ENCODE measurements around the gene UBE2H. TPM values are rescaled to one million over a fixed set of nuclear protein-coding genes. Genes with fewer than 3 reads are reported as not detected.
"Not testable (repeated sequence)": the region's sequence is repeated elsewhere in the genome, so short reads cannot be mapped to it uniquely, and the experiment has no call there.

The UBE2H gene
- total RNA-seq, 6 experiments from 2014 or later = 89.7 to 108 (median 105) TPM

- no peaks in the 10 kb centered on the region for H3K36me3 Mint-ChIP-seq (ENCODE audit: low read depth)
- no peak overlapping the region for H3K4me3 Mint-ChIP-seq
- no peak overlapping the region for H3K27ac Mint-ChIP-seq
- peaks cover 18% of the 10 kb centered on the region for H3K27me3 Mint-ChIP-seq (ENCODE audit: insufficient read depth)
- no peaks in the 10 kb centered on the region for H3K4me1 Mint-ChIP-seq (ENCODE audit: low read depth)
- H3K9me3 Mint-ChIP-seq = no peaks in the 10 kb centered on the region
- DNase-seq = no peak
- no peak for TF ChIP-seq CTCF (IDR thresholded peaks at IDR 0.05)
Measured at GRCh38 chr7:129800901-129801300, 151.9 kb downstream of the UBE2H start.

GRCh38 chr7:129799350-129799955 is 153.3 kb downstream of the UBE2H start:
- no peak for DNase-seq
- no peak overlapping the region for H3K4me3 Mint-ChIP-seq
- no peaks in the 10 kb centered on the region for H3K36me3 Mint-ChIP-seq (ENCODE audit: low read depth)

GRCh38 chr7:129798616-129799349 is 154.0 kb downstream of the UBE2H start:
- H3K9me3 Mint-ChIP-seq = no peaks in the 10 kb centered on the region
- TF ChIP-seq CTCF (IDR thresholded peaks at IDR 0.05) = no peak
- H3K36me3 Mint-ChIP-seq (ENCODE audit: low read depth) = no peaks in the 10 kb centered on the region
- H3K27me3 Mint-ChIP-seq (ENCODE audit: insufficient read depth) = peaks cover 18% of the 10 kb centered on the region
- no peak for DNase-seq
- no peak overlapping the region for H3K27ac Mint-ChIP-seq
- no peak overlapping the region for H3K4me3 Mint-ChIP-seq
- no peaks in the 10 kb centered on the region for H3K4me1 Mint-ChIP-seq (ENCODE audit: low read depth)

More at GRCh38 chr7:129799350-129799955, 153.3 kb downstream of the UBE2H start:
- Mint-ChIP-seq H3K4me1 (ENCODE audit: low read depth) (no peaks in the 10 kb centered on the region), H3K27ac (no peak overlapping the region), H3K27me3 (ENCODE audit: insufficient read depth) (peaks cover 18% of the 10 kb centered on the region), H3K9me3 (no peaks in the 10 kb centered on the region)
- TF ChIP-seq CTCF (IDR thresholded peaks at IDR 0.05) = no peak

DNA sequence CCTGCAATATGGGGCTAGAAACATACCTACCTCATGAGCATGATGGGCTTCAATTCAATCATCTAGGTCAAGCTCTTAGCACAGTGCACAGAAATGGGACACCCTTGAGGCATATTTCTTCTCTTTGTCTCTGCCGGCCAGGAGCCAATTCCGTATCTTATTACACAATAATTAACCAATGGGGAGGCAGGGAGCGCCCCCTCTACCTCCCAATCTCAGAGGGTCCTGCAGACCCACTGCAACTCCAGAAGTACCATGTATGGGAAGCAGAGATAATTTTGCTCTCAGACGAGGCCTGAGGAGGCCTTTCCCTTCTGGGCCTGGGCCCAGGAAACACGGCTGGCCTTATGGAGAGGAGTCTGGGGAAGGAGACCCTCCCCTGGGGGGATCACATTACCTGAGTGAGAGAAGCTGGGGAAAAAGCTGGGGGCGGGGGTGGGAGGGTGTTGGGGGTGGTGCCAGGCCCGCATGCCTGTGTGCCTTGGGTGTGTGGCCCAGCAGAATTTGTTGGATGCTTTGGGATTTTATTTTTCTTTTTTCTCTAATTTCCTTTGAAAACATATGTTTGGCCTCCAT is 155.5 kb downstream of the UBE2H start:
- no peak for DNase-seq
- H3K4me3 Mint-ChIP-seq = no peak overlapping the region
- no peaks in the 10 kb centered on the region for H3K4me1 Mint-ChIP-seq (ENCODE audit: low read depth)
- H3K27me3 Mint-ChIP-seq (ENCODE audit: insufficient read depth) = peaks cover 15% of the 10 kb centered on the region; the same call in 1 of the 2 replicates
- no peak for TF ChIP-seq CTCF (IDR thresholded peaks at IDR 0.05)
- no peaks in the 10 kb centered on the region for H3K36me3 Mint-ChIP-seq (ENCODE audit: low read depth)
- H3K9me3 Mint-ChIP-seq = no peaks in the 10 kb centered on the region
- H3K27ac Mint-ChIP-seq = no peak overlapping the region

DNA sequence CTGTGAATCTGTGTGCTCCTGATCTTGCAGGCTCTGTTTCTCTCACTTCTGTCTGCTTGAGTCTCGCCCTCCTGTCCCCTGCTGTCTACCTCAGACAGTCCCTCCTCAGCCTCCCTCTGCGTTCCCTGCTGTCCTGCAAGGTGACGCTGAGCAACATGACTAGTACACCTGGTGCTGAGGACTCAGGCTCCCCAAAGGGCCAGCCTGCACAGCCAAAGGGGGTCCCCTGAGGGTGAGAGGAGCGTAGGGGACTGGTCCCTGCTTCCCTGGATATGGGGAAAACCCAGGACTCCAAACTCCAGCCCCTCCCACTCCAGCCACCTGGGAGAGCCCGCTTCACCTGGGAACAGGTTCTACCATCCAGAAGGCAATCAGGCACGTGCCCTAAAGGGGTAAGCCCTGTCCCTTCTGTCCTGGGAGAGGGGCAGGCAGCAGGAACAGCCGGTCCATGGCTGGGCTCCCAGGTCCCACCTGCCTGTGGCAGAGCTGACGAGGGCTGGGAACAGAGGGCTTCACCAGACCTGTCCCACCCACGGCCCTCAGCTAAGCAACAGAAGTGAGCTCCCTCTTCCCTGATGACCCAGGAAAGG is 156.5 kb downstream of the UBE2H start:
- TF ChIP-seq CTCF (IDR thresholded peaks at IDR 0.05) = no peak
- peaks cover 12% of the 10 kb centered on the region for H3K27me3 Mint-ChIP-seq (ENCODE audit: insufficient read depth)
- no peaks in the 10 kb centered on the region for H3K4me1 Mint-ChIP-seq (ENCODE audit: low read depth)
- no peak overlapping the region for H3K4me3 Mint-ChIP-seq
- DNase-seq = no peak
- no peak overlapping the region for H3K27ac Mint-ChIP-seq
- no peaks in the 10 kb centered on the region for H3K36me3 Mint-ChIP-seq (ENCODE audit: low read depth)
- H3K9me3 Mint-ChIP-seq = no peaks in the 10 kb centered on the region

- DNase-seq; H3K4me3 Mint-ChIP-seq; H3K9me3 Mint-ChIP-seq; H3K27me3 Mint-ChIP-seq (ENCODE audit: insufficient read depth); H3K27ac Mint-ChIP-seq; H3K36me3 Mint-ChIP-seq (ENCODE audit: low read depth): not testable (repeated sequence)
- peaks cover 14% of the 10 kb centered on the region for H3K4me1 Mint-ChIP-seq (ENCODE audit: low read depth)
Measured at GRCh38 chr7:129794461-129794860, 158.3 kb downstream of the UBE2H start.
